Suprapubic skin (tissue), 4 donors: ENCODE results near the gene ZNF619.

ENCODE experiments used
- POLR2A ChIP-seq, 2 donors: fragments of 450-650 bp; IDR thresholded peaks; one replicate each; pipeline ENCODE4 v1.6.1; 2017; ENCODE audit warnings: antibody characterized with exemption in 2 of 2, mild to moderate bottlenecking in 2 of 2, moderate library complexity in 2 of 2
- POLR2AphosphoS5 ChIP-seq, 3 donors: sonication (generic); formaldehyde crosslinking; IDR thresholded peaks; one replicate each; pipeline ENCODE4 v1.6.1; 2017; ENCODE audit warnings: antibody characterized with exemption in 3 of 3
- TF ChIP-seq, protein P1 (sequence below), 2 donors: fragments of 200-600 bp in 1 of 2; fragments of 450-650 bp in 1 of 2; sonication (generic) in 1 of 2; IDR thresholded peaks; one replicate each; pipeline ENCODE4 v1.5.1; 2016 to 2019; ENCODE audit warnings: antibody characterized with exemption in 2 of 2, mild to moderate bottlenecking in 1 of 2, moderate library complexity in 1 of 2

DNA sequence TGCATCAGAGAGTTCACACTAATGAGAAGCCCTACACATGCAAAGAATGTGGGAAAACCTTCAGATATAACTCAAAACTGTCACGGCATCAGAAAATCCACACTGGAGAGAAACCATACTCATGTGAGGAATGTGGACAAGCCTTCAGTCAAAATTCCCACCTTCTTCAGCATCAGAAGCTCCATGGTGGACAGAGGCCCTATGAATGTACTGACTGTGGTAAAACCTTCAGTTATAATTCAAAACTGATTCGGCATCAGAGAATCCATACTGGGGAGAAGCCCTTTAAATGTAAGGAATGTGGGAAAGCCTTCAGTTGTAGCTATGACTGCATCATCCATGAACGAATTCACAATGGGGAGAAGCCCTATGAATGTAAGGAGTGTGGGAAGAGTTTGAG is 10.2 kb downstream of the ZNF619 start:
- TF ChIP-seq, protein P1, sequence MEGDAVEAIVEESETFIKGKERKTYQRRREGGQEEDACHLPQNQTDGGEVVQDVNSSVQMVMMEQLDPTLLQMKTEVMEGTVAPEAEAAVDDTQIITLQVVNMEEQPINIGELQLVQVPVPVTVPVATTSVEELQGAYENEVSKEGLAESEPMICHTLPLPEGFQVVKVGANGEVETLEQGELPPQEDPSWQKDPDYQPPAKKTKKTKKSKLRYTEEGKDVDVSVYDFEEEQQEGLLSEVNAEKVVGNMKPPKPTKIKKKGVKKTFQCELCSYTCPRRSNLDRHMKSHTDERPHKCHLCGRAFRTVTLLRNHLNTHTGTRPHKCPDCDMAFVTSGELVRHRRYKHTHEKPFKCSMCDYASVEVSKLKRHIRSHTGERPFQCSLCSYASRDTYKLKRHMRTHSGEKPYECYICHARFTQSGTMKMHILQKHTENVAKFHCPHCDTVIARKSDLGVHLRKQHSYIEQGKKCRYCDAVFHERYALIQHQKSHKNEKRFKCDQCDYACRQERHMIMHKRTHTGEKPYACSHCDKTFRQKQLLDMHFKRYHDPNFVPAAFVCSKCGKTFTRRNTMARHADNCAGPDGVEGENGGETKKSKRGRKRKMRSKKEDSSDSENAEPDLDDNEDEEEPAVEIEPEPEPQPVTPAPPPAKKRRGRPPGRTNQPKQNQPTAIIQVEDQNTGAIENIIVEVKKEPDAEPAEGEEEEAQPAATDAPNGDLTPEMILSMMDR (IDR thresholded peaks at IDR 0.05): no peak
- no peak for TF ChIP-seq POLR2AphosphoS5 (IDR thresholded peaks at IDR 0.05)
- no peak for TF ChIP-seq POLR2A (IDR thresholded peaks at IDR 0.05)
